Loucy (cell line): Measurements from ENCODE around the gene C3orf62.

Experiments used
- CTCF ChIP-seq: fragments of 200-600 bp; sonication (generic); conservative IDR thresholded peaks from 2 replicates; pipeline ENCODE4 v1.5.1; 2014; ENCODE audit warnings: mild to moderate bottlenecking, antibody characterized with exemption, low read length
- EZH2phosphoT487 ChIP-seq: fragments of 200-600 bp; IDR thresholded peaks from 2 replicates; pipeline ENCODE4 v1.6.1; 2018; ENCODE audit warnings: antibody characterized with exemption, mild to moderate bottlenecking, moderate library complexity, borderline replicate concordance

DNA sequence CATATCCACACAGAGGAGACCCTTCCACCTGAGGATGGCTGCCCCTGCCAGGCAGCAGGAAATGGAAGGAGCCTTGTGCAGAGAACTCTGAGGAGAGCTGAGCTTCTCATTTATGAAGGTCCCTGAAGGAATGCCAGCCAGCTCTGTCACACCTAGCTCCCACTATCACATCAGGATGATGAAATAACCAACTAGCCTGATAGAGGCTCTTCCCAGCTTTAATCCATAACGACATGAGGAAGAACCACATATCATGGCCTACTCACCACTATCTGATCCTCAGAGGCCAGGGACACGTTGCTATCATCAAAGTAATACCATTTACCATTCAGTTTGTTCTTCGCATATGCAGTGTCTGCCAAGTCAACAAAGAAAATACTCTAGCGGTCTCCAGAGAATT lies 1.5 kb upstream of the C3orf62 start:
- TF ChIP-seq EZH2phosphoT487 (no peak), CTCF (no peak)
